ENCODE data around the gene SPRED2. TPM values are rescaled to one million over a fixed set of nuclear protein-coding genes. Genes with fewer than 3 reads are reported as not detected.

SPRED2 gene
- total RNA-seq, 1 donor from 2014 or later = 11.1 TPM

- no peak for DNase-seq (ENCODE audit: low read depth)
- no peak for TF ChIP-seq CTCF (conservative IDR thresholded peaks at IDR 0.05; ENCODE audit: low read depth, low read length)
- H3K4me3 ChIP-seq (ENCODE audit: low read depth, low read length) = no peak overlapping the region
Measured at GRCh38 chr2:65382323-65382722, 50.1 kb downstream of the SPRED2 start.

- no peak overlapping the region for H3K4me3 ChIP-seq (ENCODE audit: low read depth, low read length)
- DNase-seq (ENCODE audit: low read depth) = no peak
- no peak for TF ChIP-seq CTCF (conservative IDR thresholded peaks at IDR 0.05; ENCODE audit: low read depth, low read length)
Measured at GRCh38 chr2:65381607-65382051, 50.8 kb downstream of the SPRED2 start.

- H3K4me3 ChIP-seq (ENCODE audit: low read depth, low read length) = no peak overlapping the region
- no peak for TF ChIP-seq CTCF (conservative IDR thresholded peaks at IDR 0.05; ENCODE audit: low read depth, low read length)
- no peak for DNase-seq (ENCODE audit: low read depth)
Measured at GRCh38 chr2:65380255-65380654, 52.1 kb downstream of the SPRED2 start.

GRCh38 chr2:65379721-65380171 lies 52.7 kb downstream of the SPRED2 start:
- no peak for DNase-seq (ENCODE audit: low read depth)
- no peak overlapping the region for H3K4me3 ChIP-seq (ENCODE audit: low read depth, low read length)
- no peak for TF ChIP-seq CTCF (conservative IDR thresholded peaks at IDR 0.05; ENCODE audit: low read depth, low read length)

GRCh38 chr2:65379223-65379622 lies 53.2 kb downstream of the SPRED2 start:
- TF ChIP-seq CTCF (conservative IDR thresholded peaks at IDR 0.05; ENCODE audit: low read depth, low read length) = no peak
- DNase-seq (ENCODE audit: low read depth) = no peak
- H3K4me3 ChIP-seq (ENCODE audit: low read depth, low read length) = no peak overlapping the region

- no peak overlapping the region for H3K4me3 ChIP-seq (ENCODE audit: low read depth, low read length)
- TF ChIP-seq CTCF (conservative IDR thresholded peaks at IDR 0.05; ENCODE audit: low read depth, low read length) = no peak
- no peak for DNase-seq (ENCODE audit: low read depth)
Measured at GRCh38 chr2:65378290-65378689, 54.1 kb downstream of the SPRED2 start.

- DNase-seq (ENCODE audit: low read depth) = peak; percentile 46
- TF ChIP-seq CTCF (conservative IDR thresholded peaks at IDR 0.05; ENCODE audit: low read depth, low read length) = no peak
- no peak overlapping the region for H3K4me3 ChIP-seq (ENCODE audit: low read depth, low read length)
Measured at GRCh38 chr2:65377556-65378192, 54.7 kb downstream of the SPRED2 start.
